ENCODE data around the gene SUPT3H.
"Not testable (repeated sequence)": the region's sequence is repeated elsewhere in the genome, so short reads cannot be mapped to it uniquely, and the experiment has no call there.

The SUPT3H gene

GRCh38 chr6:45320349-45320748 is 57.4 kb downstream of the SUPT3H start:
- no peak for DNase-seq

- DNase-seq, result no peak
Measured at GRCh38 chr6:45314146-45314545, 63.6 kb downstream of the SUPT3H start.

GRCh38 chr6:45310118-45310788 is 67.5 kb downstream of the SUPT3H start:
- no peak for DNase-seq

DNA sequence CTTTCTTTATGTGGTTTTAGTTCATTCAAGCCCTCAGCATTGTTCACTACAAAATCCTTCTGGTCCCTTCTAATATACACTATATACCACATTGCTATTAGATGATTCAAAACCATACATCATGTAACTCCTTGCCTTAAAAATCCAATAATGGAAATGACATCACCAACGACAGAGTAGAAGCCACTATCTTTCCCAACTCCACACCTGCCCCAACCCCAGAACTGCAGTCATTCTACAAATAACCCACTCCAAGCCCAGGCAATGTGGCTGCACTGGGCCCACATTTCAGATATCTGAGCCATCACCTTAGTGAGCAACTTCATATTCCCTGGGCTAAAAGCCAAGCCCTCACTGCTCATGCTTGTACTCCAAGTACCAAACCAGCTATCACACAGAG is 72.2 kb downstream of the SUPT3H start:
- DNase-seq, result peak; percentile 2

DNA sequence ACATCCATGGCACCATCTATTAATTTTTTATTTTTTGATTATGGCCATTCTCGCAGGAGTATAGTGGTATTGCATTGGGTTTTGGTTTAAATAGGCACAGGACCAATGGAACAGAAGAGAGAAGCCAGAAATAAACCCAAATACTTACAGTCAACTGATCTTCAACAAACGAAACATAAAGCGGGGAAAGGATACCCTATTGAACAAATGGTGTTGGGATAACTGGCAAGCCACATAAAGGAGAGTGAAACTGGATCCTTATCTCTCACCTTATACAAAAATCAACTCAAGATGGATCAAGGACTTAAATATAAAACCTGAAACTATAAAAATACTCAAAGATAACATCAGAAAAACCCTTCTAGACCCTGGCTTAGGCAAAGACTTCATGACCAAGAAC is 74.9 kb downstream of the SUPT3H start:
- DNase-seq, result no peak

- no peak for DNase-seq
Measured at GRCh38 chr6:45301348-45302142, 76.2 kb downstream of the SUPT3H start.

- DNase-seq, result no peak
Measured at GRCh38 chr6:45300736-45301135, 77.0 kb downstream of the SUPT3H start.

DNA sequence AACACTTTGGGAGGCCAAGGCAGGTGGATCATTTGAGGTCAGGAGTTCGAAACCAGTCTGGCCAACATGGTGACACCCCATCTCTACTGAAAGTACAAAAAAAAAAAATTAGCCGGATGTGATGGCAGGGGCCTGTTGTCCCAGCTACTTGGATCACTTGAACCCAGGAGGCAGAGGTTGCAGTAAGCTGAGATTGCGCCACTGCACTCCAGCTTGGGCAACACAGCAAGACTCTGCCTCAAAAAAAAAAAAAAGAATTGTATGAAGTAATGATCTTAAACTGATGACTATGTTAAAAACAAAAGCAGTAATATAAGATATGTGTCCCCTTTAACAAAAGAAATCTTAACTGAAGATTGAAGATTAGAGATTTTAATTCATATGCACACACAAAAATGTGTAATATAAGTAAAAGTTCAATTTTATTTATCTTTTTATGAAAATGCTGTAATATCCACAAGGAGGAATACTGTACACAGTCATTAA is 78.6 kb downstream of the SUPT3H start:
- DNase-seq, result no peak

DNA sequence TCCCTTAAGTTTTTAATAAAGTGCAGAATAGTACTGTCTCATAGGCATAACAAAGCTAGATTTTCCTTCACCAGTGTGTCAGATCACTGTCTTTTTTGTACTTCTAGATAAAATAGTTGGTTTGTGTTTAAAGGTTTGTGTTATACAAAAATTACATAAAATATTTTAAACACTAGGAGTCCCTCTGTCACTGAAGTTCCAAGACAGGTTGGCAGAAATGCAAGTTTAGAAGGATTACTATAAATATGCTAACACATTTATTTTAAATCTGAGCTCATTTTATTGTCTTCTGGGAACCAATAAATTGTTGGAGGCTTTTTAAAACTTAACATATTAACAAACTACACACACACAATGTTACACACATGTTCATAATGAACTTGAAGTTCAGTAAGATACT is 80.4 kb downstream of the SUPT3H start:
- no peak for DNase-seq

- DNase-seq, result peak; percentile 37
Measured at GRCh38 chr6:45294065-45294701, 83.6 kb downstream of the SUPT3H start.

GRCh38 chr6:45293306-45293705 is 84.4 kb downstream of the SUPT3H start:
- no peak for DNase-seq

DNA sequence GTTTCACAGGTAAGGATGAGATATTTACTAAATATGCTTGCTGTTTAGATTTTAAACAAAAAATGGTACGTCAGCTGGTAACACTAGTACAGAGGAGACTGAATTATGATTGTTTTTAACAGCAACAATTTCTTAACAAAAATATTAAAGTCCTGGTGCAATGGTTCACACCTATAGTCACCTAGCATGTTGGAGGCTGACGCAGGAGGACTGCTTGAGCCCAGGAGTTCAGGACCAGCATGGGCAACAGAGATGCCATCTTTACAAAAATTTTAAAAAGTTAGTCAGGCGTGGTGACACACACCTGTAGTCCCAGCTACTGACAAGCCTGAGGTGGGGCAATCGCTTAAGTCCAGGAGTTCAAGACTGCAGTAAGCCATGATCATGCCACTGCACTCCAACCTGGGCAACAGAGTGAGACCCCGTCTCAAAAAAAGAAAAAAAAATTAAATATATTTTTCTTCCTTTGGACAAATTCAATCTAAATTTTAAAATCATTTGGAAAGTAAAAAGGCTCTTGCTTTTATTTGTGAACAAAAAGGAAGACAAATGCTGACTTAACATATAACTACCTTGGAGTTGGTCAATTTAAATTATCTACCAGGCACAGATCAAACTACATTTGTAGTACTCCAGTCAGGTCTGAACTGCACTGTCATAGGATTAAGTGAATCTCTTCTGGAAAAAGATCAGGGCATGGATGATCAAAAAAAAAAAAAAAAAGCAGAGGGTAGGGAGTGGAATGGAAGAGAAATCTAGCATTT is 87.8 kb downstream of the SUPT3H start:
- DNase-seq, result no peak

- DNase-seq, result not testable (repeated sequence)
Measured at GRCh38 chr6:45286707-45287106, 91.0 kb downstream of the SUPT3H start.

DNA sequence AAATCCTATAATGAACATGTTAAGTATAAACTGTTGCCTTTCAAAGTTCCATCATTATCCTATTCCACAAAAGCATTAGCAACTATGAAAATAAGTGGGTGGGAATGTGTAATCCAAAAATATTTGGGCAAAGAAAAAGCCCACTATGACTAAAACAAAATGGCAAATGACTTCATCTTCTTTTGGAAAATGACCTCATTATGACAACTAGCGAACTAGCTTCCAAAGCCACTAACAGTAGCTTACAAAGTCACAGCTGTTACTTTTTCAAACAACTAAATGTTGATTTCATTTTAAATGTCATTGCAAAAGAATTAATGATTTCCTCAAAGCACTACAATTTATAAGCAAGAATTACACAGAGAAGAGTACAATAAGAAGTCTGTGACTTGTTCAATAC is 99.4 kb downstream of the SUPT3H start:
- DNase-seq, result no peak

DNA sequence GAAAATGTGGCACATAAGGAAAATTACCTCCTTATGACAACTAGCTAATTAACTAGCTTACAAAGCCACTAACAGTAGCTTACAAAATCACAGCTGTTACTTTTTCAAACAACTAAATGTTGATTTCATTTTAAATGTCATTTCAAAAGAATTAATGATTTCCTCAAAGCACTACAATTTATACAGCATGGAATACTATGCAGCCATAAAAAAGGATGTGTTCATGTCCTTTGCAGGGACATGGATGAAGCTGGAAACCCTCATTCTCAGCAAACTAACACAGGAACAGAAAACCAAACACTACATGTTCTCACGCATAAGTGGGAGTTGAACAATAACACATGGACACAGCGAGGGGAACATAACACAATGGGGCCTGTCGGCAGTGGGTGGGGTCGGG is 100.0 kb downstream of the SUPT3H start:
- not testable (repeated sequence) for DNase-seq

- no peak for DNase-seq
Measured at GRCh38 chr6:45275358-45275757, 102.4 kb downstream of the SUPT3H start.

- no peak for DNase-seq
Measured at GRCh38 chr6:45272626-45273025, 105.1 kb downstream of the SUPT3H start.

GRCh38 chr6:45265246-45265645 is 112.5 kb downstream of the SUPT3H start:
- DNase-seq, result no peak

DNA sequence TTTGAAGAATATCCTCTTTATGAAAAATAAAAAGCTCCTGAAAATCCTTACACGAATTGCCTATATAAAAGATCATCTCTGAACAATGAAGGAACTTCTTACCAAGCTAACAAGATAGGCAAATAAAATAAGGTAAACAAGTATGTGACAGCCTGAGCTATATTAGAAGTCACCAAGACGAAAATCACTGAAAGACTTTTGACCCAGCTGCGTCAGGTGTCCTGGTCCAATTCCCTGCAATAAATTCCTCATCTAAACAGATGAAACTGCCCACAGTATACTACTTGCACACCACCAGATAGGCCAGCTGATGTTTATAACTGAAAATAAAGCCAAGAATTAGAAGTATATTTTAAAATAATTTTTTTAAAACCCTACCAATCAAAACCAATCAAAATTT is 117.0 kb downstream of the SUPT3H start:
- DNase-seq, result no peak

DNA sequence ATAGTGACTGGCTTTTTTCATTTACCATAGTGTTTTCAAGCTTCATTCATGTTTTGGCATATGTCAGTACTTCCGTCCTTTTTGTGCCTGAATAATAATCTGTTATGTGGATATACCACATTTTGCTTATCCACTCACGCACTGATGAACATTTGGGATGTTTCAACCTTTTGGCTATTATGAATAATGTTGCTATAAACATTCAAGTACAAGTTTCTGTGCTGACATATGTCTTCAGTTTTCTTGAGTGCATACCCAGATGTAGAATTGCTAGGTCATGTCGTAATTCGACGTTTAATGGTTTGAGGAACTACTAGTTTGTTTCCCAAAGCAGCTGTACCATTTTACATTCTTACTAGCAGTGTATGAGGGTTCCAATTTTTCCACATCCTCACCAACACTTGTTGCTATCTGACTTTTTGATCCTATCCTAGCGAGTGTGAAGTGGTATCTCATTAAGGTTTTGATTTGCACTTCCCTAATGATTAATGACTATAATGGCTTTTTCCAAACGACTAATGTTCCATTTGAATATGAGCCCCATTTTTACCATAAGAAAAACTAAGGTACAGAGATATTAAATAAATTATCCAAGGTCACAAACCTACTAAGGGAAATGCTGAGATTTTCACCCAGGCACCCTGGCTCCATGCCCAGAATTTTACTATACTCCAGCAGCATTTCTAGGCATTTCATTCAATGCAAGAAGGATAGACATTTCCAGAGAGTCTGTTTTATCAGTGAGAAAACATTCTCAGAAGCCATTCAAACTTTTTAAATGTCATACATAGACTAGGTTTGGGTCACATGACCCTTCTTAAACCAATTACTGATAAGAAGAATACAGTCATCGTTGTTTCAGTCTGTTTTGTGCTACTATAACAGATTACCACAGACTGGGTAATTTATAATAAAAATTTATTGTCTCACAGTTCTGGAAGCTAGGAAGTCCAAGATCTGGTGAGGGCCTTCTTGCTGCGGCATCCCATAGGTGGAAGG is 120.7 kb downstream of the SUPT3H start:
- peak; percentile 47 for DNase-seq

DNA sequence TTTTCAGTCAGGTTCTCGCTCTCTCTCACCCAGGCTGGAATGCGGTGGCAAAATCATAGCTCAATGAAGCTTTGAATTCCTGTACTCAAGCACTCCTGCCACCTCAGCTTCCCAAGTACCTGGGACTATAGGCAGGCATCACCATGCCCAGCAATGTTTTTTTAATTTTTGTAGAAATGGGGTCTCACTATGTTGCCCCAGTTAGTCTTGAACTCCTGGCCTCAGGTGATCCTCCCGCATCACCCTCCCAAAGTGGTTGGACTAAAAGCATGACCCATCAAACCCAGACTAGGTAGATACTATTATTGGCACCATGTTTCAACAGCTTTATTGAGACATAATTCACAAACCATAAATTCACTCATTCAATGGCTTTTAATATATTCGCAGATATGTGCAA is 122.3 kb downstream of the SUPT3H start:
- DNase-seq, result no peak

DNA sequence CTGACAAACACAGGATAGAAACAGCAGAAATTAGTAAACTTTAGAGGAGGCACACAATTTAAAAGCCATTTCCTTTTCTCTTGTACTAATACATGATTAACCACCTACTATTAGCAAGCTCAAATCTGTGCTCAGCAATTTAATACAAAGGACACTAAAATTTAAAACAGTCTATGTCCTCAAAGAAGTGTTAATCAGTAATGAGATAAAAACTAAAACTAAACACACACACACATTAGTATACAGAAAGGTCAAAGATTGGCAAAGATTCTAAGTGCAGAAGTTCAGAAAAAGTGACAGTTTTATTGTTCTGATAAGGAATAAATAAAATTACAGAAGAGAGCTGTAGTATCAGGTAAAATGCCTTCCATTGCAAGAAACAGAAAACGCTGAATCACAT is 123.5 kb downstream of the SUPT3H start:
- DNase-seq, result no peak

Data from NCI-H226 (cell line).